Fibroblast of peridontal ligament (primary cell): ENCODE measurements around the gene INO80E.
"Not testable (repeated sequence)": the region's sequence is repeated elsewhere in the genome, so short reads cannot be mapped to it uniquely, and the experiment has no call there.

Experiments
- DNase-seq: peaks from one replicate; pipeline ENCODE4 v3.0.0-alpha.2; 2010; ENCODE audit errors: extremely low read depth

INO80E gene

GRCh38 chr16:30009990-30010843 is 14.2 kb downstream of the INO80E start:
- no peak for DNase-seq

- no peak for DNase-seq
These were observed 15.0 kb downstream of the INO80E start, which contains the start of gene DOC2A for GRCh38 chr16:30010844-30011713. Gene DOC2A, minus strand, starts transcription at chr16:30011027. Its CDS starts 805 bp downstream, at chr16:30010222.

GRCh38 chr16:30011714-30012504 is 15.9 kb downstream of the INO80E start:
- no peak for DNase-seq

- DNase-seq, result not testable (repeated sequence)
These were observed 16.6 kb downstream of the INO80E start for GRCh38 chr16:30012598-30012997.

GRCh38 chr16:30015450-30015849 is 19.4 kb downstream of the INO80E start:
- DNase-seq, result not testable (repeated sequence)

GRCh38 chr16:30016555-30017276 is 20.7 kb downstream of the INO80E start:
- DNase-seq, result no peak

GRCh38 chr16:30017277-30017656 is 21.2 kb downstream of the INO80E start:
- DNase-seq, result no peak

GRCh38 chr16:30017937-30018336 is 21.9 kb downstream of the INO80E start:
- DNase-seq, result not testable (repeated sequence)

GRCh38 chr16:30018731-30019158 is 22.7 kb downstream of the INO80E start:
- no peak for DNase-seq

- no peak for DNase-seq
These were observed 26.8 kb downstream of the INO80E start, which contains the start of gene C16orf92 for GRCh38 chr16:30022887-30023286. Gene C16orf92, plus strand, starts transcription at chr16:30023198. Its CDS starts 143 bp downstream, at chr16:30023341.

- no peak for DNase-seq
These were observed 27.5 kb downstream of the INO80E start for GRCh38 chr16:30023586-30023985.

GRCh38 chr16:30024451-30024850 is 28.4 kb downstream of the INO80E start:
- DNase-seq, result no peak

GRCh38 chr16:30025156-30025555 is 29.1 kb downstream of the INO80E start:
- no peak for DNase-seq

GRCh38 chr16:30025574-30025973 is 29.5 kb downstream of the INO80E start:
- no peak for DNase-seq

- DNase-seq, result no peak
These were observed 30.4 kb downstream of the INO80E start for GRCh38 chr16:30026449-30026848.

GRCh38 chr16:30027588-30028437 is 31.8 kb downstream of the INO80E start:
- no peak for DNase-seq

- no peak for DNase-seq
These were observed 32.5 kb downstream of the INO80E start for GRCh38 chr16:30028438-30029076.

- no peak for DNase-seq
These were observed 34.1 kb downstream of the INO80E start for GRCh38 chr16:30030011-30030685.

GRCh38 chr16:30030841-30031413 is 34.9 kb downstream of the INO80E start, which contains the start of gene TLCD3B:
Gene TLCD3B, minus strand, starts transcription at chr16:30031271. Its CDS starts 744 bp downstream, at chr16:30030527.
- DNase-seq, result no peak
